Measurements from ENCODE around the gene NDUFAB1.

DNA sequence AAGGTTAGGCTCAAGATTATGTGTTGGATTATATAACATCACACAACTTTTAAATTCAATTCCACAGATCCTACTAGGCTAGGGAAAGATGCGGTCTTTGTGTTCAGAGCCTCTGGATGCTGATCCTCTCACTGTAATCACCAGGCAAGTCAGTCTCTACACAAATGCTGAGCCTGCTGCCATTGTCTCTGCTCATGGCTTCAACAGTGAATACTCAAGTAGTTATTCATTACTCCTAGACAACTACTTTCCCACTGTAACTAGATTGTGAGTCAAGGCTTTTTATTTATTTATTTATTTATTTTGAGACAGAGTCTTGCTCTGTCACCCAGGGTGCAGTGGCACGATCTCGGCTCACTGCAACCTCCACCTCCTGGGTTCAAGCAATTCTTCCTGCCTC lies 15.8 kb upstream of the NDUFAB1 start:
- TF ChIP-seq POLR2A (IDR thresholded peaks at IDR 0.05) (no peak), CTCF (IDR thresholded peaks at IDR 0.05) (no peak)
